IPS-NIHi7 (cell line): Measurements from ENCODE around the gene HS3ST6.
"Not testable (repeated sequence)": the region's sequence is repeated elsewhere in the genome, so short reads cannot be mapped to it uniquely, and the experiment has no call there.

Source experiments
- DNase-seq: peaks from one replicate; pipeline ENCODE4 v3.0.0; 2012; ENCODE audit warnings: mixed read lengths; ENCODE audit errors: extremely low spot score

Gene HS3ST6

DNA sequence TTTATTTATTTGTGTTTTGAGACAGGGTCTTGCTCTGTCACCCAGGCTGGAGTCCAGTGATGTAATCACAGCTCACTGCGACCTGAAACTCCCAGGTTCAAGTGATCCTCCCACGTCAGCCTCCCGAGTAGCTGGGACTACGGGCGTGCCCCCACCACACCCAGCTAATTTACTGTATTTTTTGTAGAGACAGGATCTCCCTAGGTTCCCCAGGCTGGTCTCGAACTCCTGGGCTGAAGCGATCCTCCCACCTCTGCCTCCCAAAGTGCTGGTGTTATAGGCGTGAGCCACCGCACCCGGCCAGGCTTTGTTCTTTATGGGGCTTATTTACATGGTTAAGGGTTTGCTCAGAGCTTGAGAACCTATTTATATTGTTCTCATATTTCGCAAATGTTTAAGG, 40.4 kb downstream of the HS3ST6 start:
- DNase-seq = no peak

GRCh38 chr16:1877089-1877488, 41.1 kb downstream of the HS3ST6 start:
- no peak for DNase-seq

- no peak for DNase-seq
Measured at GRCh38 chr16:1876468-1876867, 41.7 kb downstream of the HS3ST6 start.

GRCh38 chr16:1876066-1876465, 42.1 kb downstream of the HS3ST6 start:
- DNase-seq = not testable (repeated sequence)

DNA sequence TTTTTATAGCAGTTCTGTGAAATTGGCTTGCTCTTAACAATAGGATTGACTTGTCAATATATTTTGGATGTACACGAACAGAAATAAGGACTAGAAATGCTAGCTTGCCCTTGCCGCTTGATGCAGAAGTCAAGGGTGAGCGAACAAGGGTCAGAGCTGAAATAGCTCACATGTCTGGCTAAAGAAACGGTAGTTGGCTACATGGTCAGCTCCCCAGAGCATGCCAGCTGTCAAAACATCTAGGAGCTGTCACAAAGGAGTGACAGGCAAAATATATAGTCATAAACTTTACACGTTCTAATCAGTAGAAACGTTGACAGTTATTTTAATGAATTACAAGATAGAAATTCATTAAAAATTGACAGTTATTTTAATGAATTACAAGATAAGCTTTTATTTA, 43.4 kb downstream of the HS3ST6 start:
- DNase-seq = no peak

GRCh38 chr16:1871974-1872635, 46.1 kb downstream of the HS3ST6 start, which contains the start of gene MEIOB:
Gene MEIOB (minus strand): TSS chr16:1872164. CDS start chr16:1868175, 3,989 bp downstream.
- peak; percentile 86 for DNase-seq

GRCh38 chr16:1870365-1871082, 47.7 kb downstream of the HS3ST6 start:
- no peak for DNase-seq

- no peak for DNase-seq
Measured at GRCh38 chr16:1865902-1866690, 52.1 kb downstream of the HS3ST6 start.

DNA sequence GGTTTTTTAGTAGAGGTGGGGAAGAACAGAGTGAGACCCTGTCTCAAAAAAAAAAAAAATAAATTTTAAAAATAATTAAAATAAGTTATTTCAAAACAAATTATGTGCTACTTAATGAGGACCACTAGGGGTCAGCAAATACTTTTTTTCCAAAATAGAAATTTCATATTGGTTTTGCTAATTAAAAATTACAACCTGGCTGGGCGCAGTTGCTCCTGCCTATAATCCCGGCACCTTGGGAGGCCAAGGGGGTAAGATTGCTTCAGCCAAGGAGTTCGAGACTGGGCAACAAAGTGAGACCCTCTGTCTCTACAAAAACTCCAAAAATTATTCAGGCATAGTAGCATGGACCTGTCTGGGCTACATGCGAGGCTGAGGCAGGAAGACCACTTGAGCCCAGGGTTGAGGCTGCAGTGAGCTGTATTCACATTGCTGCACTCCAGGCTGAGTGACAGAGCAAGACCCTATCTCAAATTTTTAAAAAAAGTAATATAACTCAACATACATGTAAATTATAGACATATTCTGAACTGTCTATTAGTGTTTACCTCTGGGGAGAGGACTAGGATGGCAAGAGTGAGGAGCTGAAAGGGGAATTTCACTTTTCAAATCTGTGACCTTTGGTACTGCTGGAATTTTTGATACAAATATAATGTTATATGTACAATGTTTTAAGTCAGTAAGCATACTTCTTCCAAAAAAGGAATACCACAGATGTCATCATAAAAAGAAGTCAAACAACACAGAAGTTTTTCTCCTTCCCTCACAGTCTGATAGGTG, 54.3 kb downstream of the HS3ST6 start:
- DNase-seq = no peak

- DNase-seq = no peak
Measured at GRCh38 chr16:1862394-1862793, 55.8 kb downstream of the HS3ST6 start.

DNA sequence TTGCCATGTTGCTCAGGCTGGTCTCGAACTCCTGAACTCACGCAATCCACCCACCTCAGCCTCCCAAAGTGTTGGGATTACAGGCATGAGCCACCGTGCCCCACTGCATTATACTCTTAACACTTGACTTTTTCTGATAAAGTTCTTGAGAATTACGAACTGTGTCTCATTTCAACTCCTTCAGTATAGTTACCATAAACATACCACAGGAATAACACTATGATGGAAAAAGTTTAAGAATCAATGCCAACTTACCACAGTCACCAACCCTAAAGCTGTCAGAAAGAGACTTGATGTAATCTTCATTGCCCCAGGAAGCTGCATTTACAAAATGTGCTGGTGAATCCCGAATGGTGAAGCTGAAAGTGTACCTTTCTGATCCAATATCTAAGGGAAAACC, 56.5 kb downstream of the HS3ST6 start:
- no peak for DNase-seq
